Transverse colon (tissue), 4 donors: ENCODE results near the gene C6orf47.

ENCODE experiments used
- CTCF ChIP-seq, 5 experiments: fragments of 200-600 bp in 3 of 5; fragments of 450-650 bp in 2 of 5; sonication (generic) in 3 of 5; IDR thresholded peaks; 1 replicate in 2 of 5; 2 replicates in 3 of 5; pipeline ENCODE4 v1.5.1; 2016 to 2017; ENCODE audit warnings: antibody characterized with exemption in 5 of 5, inconsistent platforms in 3 of 5, mild to moderate bottlenecking in 2 of 5, moderate library complexity in 1 of 5
- EP300 ChIP-seq: sonication (generic); formaldehyde crosslinking; IDR thresholded peaks from one replicate; pipeline ENCODE4 v1.6.1; 2017; ENCODE audit warnings: antibody characterized with exemption, low read depth
- POLR2AphosphoS5 ChIP-seq, 3 donors: sonication (generic); formaldehyde crosslinking; IDR thresholded peaks; one replicate each; pipeline ENCODE4 v1.6.1; 2016; ENCODE audit warnings: antibody characterized with exemption in 3 of 3

GRCh38 chr6:31697555-31697954 lies 37.0 kb upstream of the C6orf47 start:
- TF ChIP-seq POLR2AphosphoS5 (IDR thresholded peaks at IDR 0.05) (no peak), EP300 (no peak), CTCF (IDR thresholded peaks at IDR 0.05) (no peak)
